Activated CD4-positive, alpha-beta T cell treated with anti-CD3 and anti-CD28 coated beads, Interleukin-2, amount 50 U/mL, for 16 hours (primary cell): ENCODE results near the gene PSMG2.
A peak's percentile ranks its signal among the peaks of the same experiment; 100 is the strongest.

ENCODE experiments used
- DNase-seq: peaks from one replicate; pipeline ENCODE4 v3.0.0-alpha.2; 2020

Gene PSMG2

DNA sequence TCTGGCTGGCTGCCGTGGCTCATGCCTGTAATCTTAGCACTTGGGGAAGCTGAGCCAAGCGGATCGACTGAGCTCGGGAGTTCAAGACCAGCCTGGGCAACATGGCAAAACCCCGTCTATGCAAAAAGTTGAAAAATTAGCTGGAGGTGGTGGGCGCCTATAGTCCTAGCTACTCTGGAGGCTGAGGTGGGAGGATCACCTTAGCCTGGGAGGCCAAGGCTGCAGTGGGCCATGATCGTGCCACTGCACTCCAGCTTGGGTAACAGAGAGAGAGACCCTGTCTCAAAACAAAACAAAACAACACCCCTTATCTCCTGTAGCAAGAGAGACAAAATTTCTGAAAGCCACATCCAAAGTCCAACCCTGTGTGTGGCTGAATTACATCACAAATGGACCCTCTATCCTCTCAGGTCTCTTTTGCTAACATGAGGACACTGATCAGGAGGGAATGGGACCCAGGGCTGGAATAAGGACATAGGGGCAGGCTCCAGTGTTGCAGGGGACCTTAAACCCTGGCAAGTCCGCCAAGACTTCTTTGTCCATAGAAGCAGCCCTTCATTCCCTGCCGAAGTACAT, 64.8 kb downstream of the PSMG2 start:
- no peak for DNase-seq

DNA sequence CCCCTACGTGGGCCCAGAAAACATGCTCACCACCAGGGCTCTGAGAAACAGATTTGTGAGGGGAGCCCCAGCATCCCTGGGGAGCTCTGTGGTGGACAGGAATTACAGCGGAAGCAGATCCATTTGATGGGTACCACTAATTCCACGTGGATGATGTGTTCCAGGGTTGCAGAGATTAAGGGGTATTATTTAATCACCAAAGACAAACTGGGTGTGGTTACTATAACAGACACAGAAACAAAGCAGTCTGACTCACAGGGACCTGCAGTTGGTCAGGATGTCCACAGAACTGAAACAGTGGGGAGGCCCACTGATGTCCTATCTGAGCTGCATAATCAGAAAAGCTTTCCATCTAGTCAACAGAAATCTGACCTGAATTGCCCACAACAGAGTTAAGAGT, 65.8 kb downstream of the PSMG2 start:
- no peak for DNase-seq

DNA sequence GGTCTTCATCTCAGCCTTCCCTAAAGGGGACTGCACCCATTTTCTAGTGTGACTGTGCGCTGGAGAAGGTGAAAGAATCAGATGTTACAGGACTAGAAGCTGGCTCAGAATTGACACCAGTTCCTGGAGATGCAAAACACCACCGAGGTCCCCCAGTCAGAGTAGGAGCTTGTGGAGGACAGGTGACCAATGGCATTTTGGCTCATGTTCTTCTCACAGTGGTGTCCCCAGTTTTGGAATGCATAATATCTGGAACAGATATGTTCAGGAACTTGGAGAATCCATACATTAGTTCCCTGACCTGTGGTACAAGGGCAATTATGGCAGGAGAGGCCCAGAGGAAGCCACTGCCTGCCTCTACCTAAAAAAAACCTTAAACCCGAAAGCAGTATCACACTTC, 66.3 kb downstream of the PSMG2 start:
- no peak for DNase-seq

DNA sequence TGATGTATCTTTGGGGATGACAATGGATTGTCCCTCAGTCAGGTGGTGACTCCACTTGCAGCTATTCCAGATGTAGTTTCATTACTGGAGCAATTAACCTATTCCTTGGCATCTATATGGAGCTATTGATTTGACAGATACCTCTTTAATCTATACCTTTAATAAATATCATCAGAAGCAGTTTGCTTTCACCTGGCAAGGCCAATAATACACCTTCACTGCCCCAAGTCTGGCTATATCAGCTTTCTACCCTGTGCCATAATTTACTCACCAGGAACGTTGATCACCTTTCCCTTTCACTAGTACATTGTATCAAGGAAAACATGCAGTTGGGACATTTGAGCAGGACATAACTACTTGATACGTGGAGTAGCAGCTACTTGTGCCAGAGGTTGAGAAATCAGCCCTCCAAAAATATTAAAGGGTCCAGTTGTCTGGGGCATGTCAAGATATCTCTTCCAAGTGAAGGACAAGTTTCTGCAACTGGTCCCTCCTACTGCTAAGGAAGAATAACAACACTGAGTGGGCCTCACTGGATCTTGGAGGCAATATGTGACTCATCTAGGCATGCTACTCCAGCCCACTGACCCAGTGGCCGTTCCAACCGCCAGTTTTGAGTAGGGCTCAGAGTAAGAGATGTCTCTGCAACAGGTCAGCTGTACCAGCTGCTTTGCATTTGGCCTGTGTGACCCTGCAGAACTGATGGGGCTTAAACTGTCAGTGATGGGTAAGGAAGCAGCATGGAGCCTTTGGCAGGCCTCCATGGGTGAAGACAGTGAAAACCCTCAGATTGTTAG, 67.0 kb downstream of the PSMG2 start:
- DNase-seq, result no peak

DNA sequence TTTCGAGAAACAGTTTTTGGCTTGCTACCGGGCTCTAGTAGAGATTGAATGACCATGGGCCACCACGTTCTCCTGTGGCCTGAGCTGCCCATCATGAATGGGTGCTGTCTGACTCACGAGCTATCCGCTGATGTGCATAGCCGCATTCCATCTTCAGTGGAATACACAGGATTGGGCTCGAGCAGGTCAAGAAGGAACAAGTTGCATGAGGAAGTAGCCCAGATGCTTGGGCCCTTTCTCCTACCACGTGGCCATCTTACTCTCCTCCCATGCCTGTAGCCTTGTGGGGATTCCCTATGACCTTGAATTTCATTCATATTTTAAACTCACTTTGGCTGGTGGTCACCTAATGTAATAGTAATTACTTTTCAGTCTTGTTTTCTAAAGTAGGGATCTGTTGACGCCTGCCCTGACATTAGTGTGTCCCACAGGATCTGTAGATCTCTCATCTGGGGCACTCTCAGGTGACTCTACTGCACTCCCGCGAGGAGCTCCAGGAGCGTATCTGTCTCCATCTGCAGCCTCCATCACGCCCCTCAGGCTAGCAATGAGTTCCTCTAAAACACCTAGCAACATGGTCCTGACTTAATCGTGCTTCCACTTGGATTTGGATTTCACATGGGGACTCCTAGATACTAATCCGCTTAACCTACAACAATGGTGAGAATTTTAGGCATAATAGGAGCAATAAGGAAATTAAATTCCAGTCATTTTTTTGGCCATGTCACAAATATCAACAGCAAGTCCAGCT, 67.8 kb downstream of the PSMG2 start:
- DNase-seq, result no peak

DNA sequence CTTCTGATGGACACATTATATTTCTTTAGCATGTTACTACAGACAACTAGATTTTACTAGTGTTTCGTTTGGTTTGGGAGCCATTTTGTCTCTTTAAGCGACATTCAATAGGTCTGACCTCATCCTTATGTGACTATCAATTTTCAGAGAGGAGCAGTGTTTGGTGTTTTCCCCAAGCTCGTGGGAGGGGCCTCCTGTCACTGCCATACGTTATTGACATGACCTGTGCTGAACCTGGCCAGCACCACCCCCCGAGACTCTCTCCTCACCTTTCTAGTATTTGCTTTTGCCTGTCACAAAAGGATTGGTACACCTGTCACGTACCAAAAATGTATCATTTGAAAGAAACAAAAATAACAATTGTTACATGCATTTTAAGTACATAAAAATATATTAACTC, 69.3 kb downstream of the PSMG2 start:
- DNase-seq, result no peak

DNA sequence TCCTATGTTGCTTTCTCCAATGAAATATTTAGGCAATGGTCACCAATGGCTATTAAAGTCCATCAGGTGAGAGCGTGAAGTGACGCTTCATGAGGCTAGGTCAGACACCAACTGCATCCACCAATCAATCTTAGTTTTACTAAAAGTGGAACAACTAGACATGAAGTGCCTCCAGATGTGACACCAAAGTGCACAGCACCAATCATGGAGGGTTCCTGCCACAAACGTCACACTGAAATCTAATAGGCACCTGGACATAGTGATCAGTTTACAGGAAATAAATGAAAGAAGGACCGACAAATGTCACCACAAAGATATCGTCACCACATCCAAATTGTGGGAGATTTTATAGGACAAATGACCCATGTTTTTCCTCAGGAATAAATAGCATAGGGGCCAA, 70.5 kb downstream of the PSMG2 start:
- no peak for DNase-seq

DNA sequence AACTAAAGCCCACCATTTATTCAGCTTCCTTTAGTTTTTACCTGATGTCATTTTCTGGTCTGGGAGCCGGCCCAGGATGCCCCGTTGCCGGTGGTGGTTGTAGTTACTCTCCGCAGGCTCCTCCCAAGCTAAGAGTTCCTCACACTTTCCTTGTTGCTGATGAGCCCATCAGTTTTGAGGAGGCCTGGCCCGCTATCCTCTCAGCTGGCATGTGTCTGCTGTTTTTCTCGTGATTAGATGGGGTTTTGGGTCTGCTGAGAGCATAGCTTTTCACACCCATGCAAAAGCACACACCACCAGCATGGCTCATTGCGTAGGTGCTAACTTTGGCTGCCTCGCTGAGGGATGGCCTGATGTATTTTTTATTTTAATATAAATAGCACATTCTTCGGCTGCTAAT, 72.1 kb downstream of the PSMG2 start:
- peak; percentile 18 for DNase-seq
